ENCODE measurements around the gene NECTIN1. TPM values are rescaled to one million over a fixed set of nuclear protein-coding genes. Genes with fewer than 3 reads are reported as not detected.

NECTIN1 gene
- polyA plus RNA-seq (2013, experiment 1 of 2; ENCODE audit: insufficient read length): 9.3 TPM
- polyA plus RNA-seq (2013, experiment 2 of 2; ENCODE audit: insufficient read length): 11.3 TPM

GRCh38 chr11:119728651-119729580 is at the start of gene NECTIN1:
Gene NECTIN1 (minus strand): TSS chr11:119729200. CDS start chr11:119728553, 647 bp downstream.
- DNase-seq: peak; percentile 87

GRCh38 chr11:119778391-119779194 is 49.6 kb upstream of the NECTIN1 start:
- DNase-seq: no peak

GRCh38 chr11:119777940-119778339 is 48.9 kb upstream of the NECTIN1 start:
- DNase-seq: no peak

GRCh38 chr11:119776651-119777050 is 47.7 kb upstream of the NECTIN1 start:
- no peak for DNase-seq

- no peak for DNase-seq
Measured at GRCh38 chr11:119776031-119776636, 47.1 kb upstream of the NECTIN1 start.

- peak; percentile 64 for DNase-seq
Measured at GRCh38 chr11:119774172-119774763, 45.3 kb upstream of the NECTIN1 start.

- no peak for DNase-seq
Measured at GRCh38 chr11:119772641-119773415, 43.8 kb upstream of the NECTIN1 start.

- no peak for DNase-seq
Measured at GRCh38 chr11:119772076-119772475, 43.1 kb upstream of the NECTIN1 start.

GRCh38 chr11:119771172-119771770 is 42.3 kb upstream of the NECTIN1 start:
- DNase-seq: no peak

- DNase-seq: no peak
Measured at GRCh38 chr11:119765628-119766027, 36.6 kb upstream of the NECTIN1 start.

GRCh38 chr11:119764108-119764868 is 35.3 kb upstream of the NECTIN1 start:
- DNase-seq: peak; percentile 70

GRCh38 chr11:119763071-119763728 is 34.2 kb upstream of the NECTIN1 start:
- DNase-seq: no peak

GRCh38 chr11:119759747-119760412 is 30.9 kb upstream of the NECTIN1 start:
- no peak for DNase-seq

- peak; percentile 82 for DNase-seq
Measured at GRCh38 chr11:119759324-119759723, 30.3 kb upstream of the NECTIN1 start.

GRCh38 chr11:119758291-119758690 is 29.3 kb upstream of the NECTIN1 start:
- DNase-seq: peak; percentile 72

- no peak for DNase-seq
Measured at GRCh38 chr11:119757378-119757777, 28.4 kb upstream of the NECTIN1 start.

- no peak for DNase-seq
Measured at GRCh38 chr11:119756169-119756865, 27.3 kb upstream of the NECTIN1 start.

GRCh38 chr11:119755356-119756071 is 26.5 kb upstream of the NECTIN1 start:
- DNase-seq: peak; percentile 27
